Neutrophil (primary cell): ENCODE measurements around the gene SSTR3.

Experiments
- H3K27ac ChIP-seq: fragments of 200-600 bp; sonication (generic); 2 replicates; pipeline ENCODE4 v1.5.1; 2016; ENCODE audit warnings: mild to moderate bottlenecking, moderate library complexity
- H3K27me3 ChIP-seq: fragments of 200-600 bp; sonication (generic); 2 replicates; pipeline ENCODE4 v1.6.0; 2016; ENCODE audit warnings: mild to moderate bottlenecking
- H3K36me3 ChIP-seq: fragments of 200-600 bp; sonication (generic); 2 replicates; pipeline ENCODE4 v1.5.1; 2017
- H3K4me1 ChIP-seq, 2 experiments: fragments of 200-600 bp in 1 of 2; sonication (generic) in 1 of 2; 1 replicate in 1 of 2; 2 replicates in 1 of 2; pipeline versions ENCODE4 v1.5.1 to v1.6.1; 2013 to 2016; ENCODE audit warnings: low read depth in 1 of 2, low read length in 1 of 2, mild to moderate bottlenecking in 1 of 2, moderate library complexity in 1 of 2; ENCODE audit not compliant: control insufficient read depth in 1 of 2, insufficient read depth in 1 of 2
- H3K4me3 ChIP-seq, 2 experiments: fragments of 200-600 bp in 1 of 2; sonication (generic) in 1 of 2; 1 replicate in 1 of 2; 2 replicates in 1 of 2; pipeline ENCODE4 v1.5.1; 2013 to 2016; ENCODE audit warnings: low read depth in 1 of 2, low read length in 1 of 2, mild to moderate bottlenecking in 1 of 2, moderate library complexity in 1 of 2
- H3K9me3 ChIP-seq: fragments of 200-600 bp; sonication (generic); 2 replicates; pipeline ENCODE4 v1.5.1; 2016
- TF ChIP-seq, protein P1 (sequence below): fragments of 200-600 bp; sonication (generic); IDR thresholded peaks from 2 replicates; pipeline ENCODE4 v1.5.1; 2016; ENCODE audit warnings: antibody characterized with exemption

SSTR3 gene

DNA sequence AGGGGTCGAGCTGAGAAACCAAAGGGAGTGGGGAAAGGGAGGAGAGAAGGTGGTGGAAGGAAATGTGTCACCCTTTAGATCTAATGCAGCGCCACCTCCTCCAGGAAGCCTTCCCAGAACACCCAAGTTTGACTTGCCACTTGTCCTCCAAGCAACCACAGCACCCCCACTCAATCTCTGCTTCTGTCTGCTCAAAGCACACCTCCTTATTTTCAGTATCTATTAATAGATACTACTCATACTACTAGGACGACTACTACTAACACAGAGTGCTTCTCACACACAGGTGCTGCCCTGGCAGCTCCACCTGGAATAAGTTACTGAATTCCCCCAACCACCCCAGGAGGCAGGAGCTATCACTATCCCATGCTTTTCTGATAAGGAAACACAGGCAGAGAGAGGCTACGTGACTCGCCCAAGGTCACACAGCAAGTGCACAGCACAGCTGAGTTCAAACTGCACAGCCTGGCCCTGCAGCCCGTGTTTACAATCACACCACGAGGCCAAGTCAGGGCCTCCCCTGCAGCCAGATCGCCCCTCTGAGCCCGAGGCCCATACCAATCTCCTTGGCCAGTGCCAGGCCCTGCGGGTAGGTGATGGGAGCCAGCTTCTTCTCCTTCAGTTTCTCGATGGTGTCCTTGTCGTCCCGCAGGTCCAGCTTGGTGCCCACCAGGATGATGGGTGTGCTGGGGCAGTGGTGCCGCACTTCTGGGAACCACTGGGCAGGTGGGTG lies 18.6 kb upstream of the SSTR3 start:
- H3K4me1 ChIP-seq, result peaks cover 89 to 93% of the 10 kb centered on the region in 2 experiments
- peak overlapping the region; percentile 99 for H3K27ac ChIP-seq
- TF ChIP-seq, protein P1, sequence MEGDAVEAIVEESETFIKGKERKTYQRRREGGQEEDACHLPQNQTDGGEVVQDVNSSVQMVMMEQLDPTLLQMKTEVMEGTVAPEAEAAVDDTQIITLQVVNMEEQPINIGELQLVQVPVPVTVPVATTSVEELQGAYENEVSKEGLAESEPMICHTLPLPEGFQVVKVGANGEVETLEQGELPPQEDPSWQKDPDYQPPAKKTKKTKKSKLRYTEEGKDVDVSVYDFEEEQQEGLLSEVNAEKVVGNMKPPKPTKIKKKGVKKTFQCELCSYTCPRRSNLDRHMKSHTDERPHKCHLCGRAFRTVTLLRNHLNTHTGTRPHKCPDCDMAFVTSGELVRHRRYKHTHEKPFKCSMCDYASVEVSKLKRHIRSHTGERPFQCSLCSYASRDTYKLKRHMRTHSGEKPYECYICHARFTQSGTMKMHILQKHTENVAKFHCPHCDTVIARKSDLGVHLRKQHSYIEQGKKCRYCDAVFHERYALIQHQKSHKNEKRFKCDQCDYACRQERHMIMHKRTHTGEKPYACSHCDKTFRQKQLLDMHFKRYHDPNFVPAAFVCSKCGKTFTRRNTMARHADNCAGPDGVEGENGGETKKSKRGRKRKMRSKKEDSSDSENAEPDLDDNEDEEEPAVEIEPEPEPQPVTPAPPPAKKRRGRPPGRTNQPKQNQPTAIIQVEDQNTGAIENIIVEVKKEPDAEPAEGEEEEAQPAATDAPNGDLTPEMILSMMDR, result no peak
- peaks cover 95% of the 10 kb centered on the region for H3K36me3 ChIP-seq
- H3K4me3 ChIP-seq, result peak overlapping the region; percentile 37 to 56
- H3K9me3 ChIP-seq, result no peaks in the 10 kb centered on the region
- H3K27me3 ChIP-seq, result no peaks in the 10 kb centered on the region

GRCh38 chr22:37229805-37230672 lies 17.8 kb upstream of the SSTR3 start:
- Histone ChIP-seq H3K4me3 (peak overlapping the region; percentile 53 to 56), H3K4me1 (peaks cover 89 to 93% of the 10 kb centered on the region in 2 experiments), H3K9me3 (no peaks in the 10 kb centered on the region), H3K36me3 (peaks cover 95% of the 10 kb centered on the region), H3K27ac (peak overlapping the region; percentile 99), H3K27me3 (no peaks in the 10 kb centered on the region)
- TF ChIP-seq, protein P1, result peak; percentile 37

- TF ChIP-seq, protein P1, result no peak
- no peaks in the 10 kb centered on the region for H3K27me3 ChIP-seq
- peaks cover 95% of the 10 kb centered on the region for H3K36me3 ChIP-seq
- peak overlapping the region; percentile 99 for H3K27ac ChIP-seq
- H3K4me3 ChIP-seq, result peak overlapping the region; percentile 53 to 56
- no peaks in the 10 kb centered on the region for H3K9me3 ChIP-seq
- H3K4me1 ChIP-seq, result peaks cover 89 to 93% of the 10 kb centered on the region in 2 experiments
Measured at GRCh38 chr22:37229012-37229804, 16.9 kb upstream of the SSTR3 start.

DNA sequence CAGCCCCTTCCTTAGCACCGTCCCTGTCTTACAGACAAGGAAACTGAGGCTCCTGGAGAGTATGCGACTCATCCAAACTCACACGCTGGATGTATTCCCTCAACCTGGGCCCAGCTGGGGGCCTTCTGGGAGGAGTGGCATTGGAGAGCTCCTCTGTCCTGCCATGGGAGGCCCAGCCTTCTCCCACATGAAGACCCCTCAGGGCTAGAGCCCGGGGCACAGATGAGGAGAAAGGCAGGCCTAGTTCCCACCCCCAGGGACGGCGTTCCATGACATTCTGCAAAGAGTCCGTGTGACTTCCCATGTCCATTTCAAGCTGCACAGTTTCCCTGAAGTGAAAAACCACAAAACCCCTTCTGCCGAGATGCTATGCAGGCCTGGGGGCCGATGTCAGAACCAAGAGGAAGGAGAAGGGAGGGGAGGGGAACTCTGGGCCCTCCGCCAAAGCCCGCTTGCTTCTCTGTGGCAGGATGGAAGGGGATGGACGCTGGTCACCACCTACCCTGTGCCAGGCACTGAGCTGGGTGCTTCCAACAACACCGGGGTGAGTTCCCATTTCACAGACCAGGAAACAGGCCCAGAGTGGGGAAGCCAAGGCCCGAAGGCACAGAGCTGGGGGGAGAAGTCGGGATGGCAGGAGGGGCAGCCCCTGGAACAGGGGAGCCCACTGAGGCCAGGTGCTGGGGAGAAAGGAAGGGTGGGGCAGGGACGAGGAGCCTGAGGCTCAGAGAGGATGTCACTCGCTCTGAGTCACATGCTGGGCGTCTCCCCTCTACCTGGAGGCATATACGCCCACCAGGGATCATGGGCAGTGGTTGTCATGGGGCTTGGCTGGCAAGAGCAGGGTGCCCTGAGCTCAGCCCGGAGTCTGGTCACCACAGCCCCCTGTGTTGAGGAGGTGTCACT lies 16.1 kb upstream of the SSTR3 start:
- Histone ChIP-seq H3K27ac (peak overlapping the region; percentile 99), H3K36me3 (peaks cover 88% of the 10 kb centered on the region), H3K4me1 (peaks cover 89 to 93% of the 10 kb centered on the region in 2 experiments), H3K4me3 (peak overlapping the region; percentile 53 to 56), H3K9me3 (no peaks in the 10 kb centered on the region), H3K27me3 (no peaks in the 10 kb centered on the region)
- TF ChIP-seq, protein P1, result no peak
